NOMO-1 (cell line): Measurements from ENCODE around the gene PTPRD.
"Not testable (repeated sequence)": the region's sequence is repeated elsewhere in the genome, so short reads cannot be mapped to it uniquely, and the experiment has no call there.

Source experiments
- DNase-seq, 2 experiments: peaks; one replicate each; lab custom pipeline; 2025; ENCODE audit not compliant: unreplicated experiment in 2 of 2; lab: John Stamatoyannopoulos, UW

PTPRD gene

GRCh38 chr9:9108641-9109040 is 1504.2 kb downstream of the PTPRD start:
- no peak for DNase-seq

- no peak for DNase-seq
Observed at GRCh38 chr9:9102295-9102694, 1510.5 kb downstream of the PTPRD start.

GRCh38 chr9:9100070-9100469 is 1512.7 kb downstream of the PTPRD start:
- DNase-seq: no peak

GRCh38 chr9:9099646-9100045 is 1513.2 kb downstream of the PTPRD start:
- no peak for DNase-seq

- DNase-seq: not testable (repeated sequence)
Observed at GRCh38 chr9:9097254-9097653, 1515.5 kb downstream of the PTPRD start.

GRCh38 chr9:9091387-9091786 is 1521.4 kb downstream of the PTPRD start:
- no peak for DNase-seq

- no peak for DNase-seq
Observed at GRCh38 chr9:9079473-9079872, 1533.3 kb downstream of the PTPRD start.

GRCh38 chr9:9078301-9078700 is 1534.5 kb downstream of the PTPRD start:
- no peak for DNase-seq

- DNase-seq: no peak
Observed at GRCh38 chr9:9061627-9062026, 1551.2 kb downstream of the PTPRD start.

GRCh38 chr9:9054354-9054992 is 1558.3 kb downstream of the PTPRD start:
- no peak for DNase-seq

GRCh38 chr9:9045572-9045971 is 1567.2 kb downstream of the PTPRD start:
- DNase-seq: no peak

GRCh38 chr9:9045072-9045471 is 1567.7 kb downstream of the PTPRD start:
- no peak for DNase-seq

GRCh38 chr9:9043788-9044187 is 1569.0 kb downstream of the PTPRD start:
- not testable (repeated sequence) for DNase-seq

- no peak for DNase-seq
Observed at GRCh38 chr9:9041756-9042155, 1571.0 kb downstream of the PTPRD start.

GRCh38 chr9:9033022-9033421 is 1579.8 kb downstream of the PTPRD start:
- DNase-seq: no peak

GRCh38 chr9:9016597-9016996 is 1596.2 kb downstream of the PTPRD start:
- DNase-seq: no peak

- DNase-seq: no peak
Observed at GRCh38 chr9:9004810-9005209, 1608.0 kb downstream of the PTPRD start.

GRCh38 chr9:9002826-9003583 is 1609.8 kb downstream of the PTPRD start:
- DNase-seq: no peak

- no peak for DNase-seq
Observed at GRCh38 chr9:8980496-8981013, 1632.2 kb downstream of the PTPRD start.

- no peak for DNase-seq
Observed at GRCh38 chr9:8978334-8978733, 1634.5 kb downstream of the PTPRD start.

GRCh38 chr9:8968350-8968749 is 1644.5 kb downstream of the PTPRD start:
- DNase-seq: not testable (repeated sequence)

- DNase-seq: no peak
Observed at GRCh38 chr9:8963885-8964284, 1648.9 kb downstream of the PTPRD start.
